HepG2 (cell line): ENCODE data around the gene ZFP64. TPM values are rescaled to one million over a fixed set of nuclear protein-coding genes. Genes with fewer than 3 reads are reported as not detected.

ENCODE experiments used
- ATAC-seq: fragments of 200-7000 bp; cut with Tn5 transposase; 3 replicates; pipeline ENCODE4 v1.9.1; 2020; ENCODE audit warnings: mild to moderate bottlenecking, moderate library complexity
- BruUV-seq: library from RNA; stranded (reverse); fragments of 400-500 nt; replicated peaks from 2 replicates; lab custom pipeline; 2021; lab: Mats Ljungman, UMichigan
- CTCF ChIA-PET: fragments of 300-600 bp; formaldehyde crosslinking; extraction: SDS; loops from one replicate; lab custom pipeline; 2021; ENCODE audit warnings: low total read pairs, inconsistent platforms, low intra/inter-chr PET ratio; lab: Yijun Ruan, JAX
- POLR2A ChIA-PET: fragments of 350-600 bp; sonication (Branson Sonifier 250); formaldehyde crosslinking; loops from one replicate; lab custom pipeline; 2020; ENCODE audit warnings: antibody characterized with exemption, inconsistent platforms; lab: Yijun Ruan, JAX
- DNase-seq: peaks from one replicate; pipeline ENCODE4 v3.0.0-alpha.2; 2015; ENCODE audit warnings: low spot score
- FAIRE-seq: peaks from 3 replicates; lab custom pipeline; 2011; peaks lifted over from hg19 to GRCh38; lab: Jason Lieb, UNC
- H2AFZ ChIP-seq: one replicate; pipeline ENCODE4 v1.6.1; 2011; ENCODE audit warnings: low read length, inconsistent platforms
- H3K27ac ChIP-seq: fragments of 300-600 bp; 3 replicates; pipeline ENCODE4 v1.8.0; 2011; ENCODE audit warnings: mixed run types, mild to moderate bottlenecking, mixed read lengths, low read length, inconsistent platforms; ENCODE audit not compliant: insufficient read depth; ENCODE audit errors: extremely low read length
- H3K27me3 ChIP-seq, 2 experiments: fragments of 200-600 bp in 1 of 2; 2 replicates in 1 of 2; 3 replicates in 1 of 2; pipeline versions ENCODE4 v1.6.0 to v1.8.0; 2011; ENCODE audit warnings: low read length in 2 of 2, mild to moderate bottlenecking in 2 of 2, moderate library complexity in 2 of 2, inconsistent platforms in 1 of 2; ENCODE audit not compliant: insufficient read depth in 2 of 2, control insufficient read depth in 1 of 2
- H3K36me3 ChIP-seq, 2 experiments: fragments of 200-600 bp in 1 of 2; replicated peaks in 1 of 2; 2 replicates in 1 of 2; 3 replicates in 1 of 2; pipeline versions ENCODE4 v1.5.1 to v1.8.0; 2011; ENCODE audit warnings: low read length in 2 of 2, inconsistent platforms in 1 of 2; ENCODE audit not compliant: insufficient read depth in 2 of 2, control insufficient read depth in 1 of 2
- H3K4me1 ChIP-seq: 2 replicates; pipeline ENCODE4 v1.5.1; 2012; ENCODE audit warnings: low read length, inconsistent platforms; ENCODE audit not compliant: insufficient read depth
- H3K4me2 ChIP-seq: 2 replicates; pipeline ENCODE4 v1.6.0; 2011; ENCODE audit warnings: low read depth, low read length, inconsistent platforms
- H3K4me3 ChIP-seq, 3 experiments: fragments of 200-600 bp in 1 of 3; sonication (generic), shearing (Covaris generic) in 1 of 3; replicated peaks in 1 of 3; 2 replicates each; pipeline ENCODE4 v1.5.1; 2011 to 2016; ENCODE audit warnings: low read length in 3 of 3, inconsistent platforms in 2 of 3, low read depth in 2 of 3, mild to moderate bottlenecking in 2 of 3, control low read depth in 1 of 3, mixed read lengths in 1 of 3; ENCODE audit not compliant: insufficient read depth in 1 of 3
- H3K79me2 ChIP-seq: one replicate; pipeline ENCODE4 v1.6.1; 2011; ENCODE audit warnings: low read length, inconsistent platforms; ENCODE audit not compliant: insufficient read depth
- H3K9ac ChIP-seq: 2 replicates; pipeline ENCODE4 v1.6.0; 2011; ENCODE audit warnings: mild to moderate bottlenecking, low read depth, low read length, inconsistent platforms; ENCODE audit not compliant: insufficient read depth
- H3K9me3 ChIP-seq: 2 replicates; pipeline ENCODE4 v1.5.1; 2012; ENCODE audit warnings: mild to moderate bottlenecking, low read length
- H4K20me1 ChIP-seq: 2 replicates; pipeline ENCODE4 v1.6.0; 2011; ENCODE audit warnings: inconsistent platforms, mild to moderate bottlenecking, low read length, moderate library complexity; ENCODE audit not compliant: insufficient read depth
- ELF4 ChIP-seq: sonication (generic); formaldehyde crosslinking; IDR thresholded peaks from 2 replicates; pipeline ENCODE4 v1.5.0; 2020; ENCODE audit warnings: missing genetic modification reagents, mild to moderate bottlenecking, moderate library complexity, borderline replicate concordance
- GLI4 ChIP-seq: sonication (generic); formaldehyde crosslinking; IDR thresholded peaks from 2 replicates; pipeline ENCODE4 v1.5.1; 2020; ENCODE audit warnings: missing genetic modification reagents, mild to moderate bottlenecking, moderate library complexity, borderline replicate concordance
- MAZ ChIP-seq, 2 experiments: sonication (generic) in 1 of 2; formaldehyde crosslinking in 1 of 2; IDR thresholded peaks; 2 replicates each; pipeline versions ENCODE4 v1.5.0 to v1.6.1; 2012 to 2020; ENCODE audit warnings: low read depth in 2 of 2, mild to moderate bottlenecking in 2 of 2, borderline replicate concordance in 1 of 2, improper control_type of control experiment in 1 of 2, low read length in 1 of 2, missing genetic modification reagents in 1 of 2, moderate library complexity in 1 of 2
- PAWR ChIP-seq: sonication (generic); formaldehyde crosslinking; IDR thresholded peaks from 2 replicates; pipeline ENCODE4 v1.4.0; 2020; ENCODE audit warnings: missing genetic modification reagents, mild to moderate bottlenecking, borderline replicate concordance
- SNAI1 ChIP-seq: sonication (generic); formaldehyde crosslinking; IDR thresholded peaks from 2 replicates; pipeline ENCODE4 v1.5.0; 2020; ENCODE audit warnings: mild to moderate bottlenecking, missing genetic modification reagents, borderline replicate concordance
- SPEN ChIP-seq: sonication (generic); formaldehyde crosslinking; IDR thresholded peaks from 2 replicates; pipeline ENCODE4 v1.5.1; 2020; ENCODE audit warnings: low read depth, mild to moderate bottlenecking, missing genetic modification reagents
- ZNF724P ChIP-seq: sonication (generic); formaldehyde crosslinking; IDR thresholded peaks from 2 replicates; pipeline ENCODE4 v1.8.0; 2022; ENCODE audit warnings: missing genetic modification reagents, borderline replicate concordance
- in situ Hi-C: cut with HindIII; loops from 2 replicates; pipeline ENCODE4 v1.10.0; 2017; ENCODE audit warnings: low pct_unique_long_range_greater_than_20kb; ENCODE audit not compliant: extremely low pct_ligation_motif_present
- intact Hi-C: fragments of 100-400 bp; cut with micrococcal nuclease; formaldehyde crosslinking; loops from one replicate; pipeline ENCODE4 v1.10.0; 2022; ENCODE audit not compliant: unreplicated experiment
- polyA plus RNA-seq, 8 experiments: library from polyadenylated mRNA; depleted of rRNA in 3 of 8; stranded (reverse) in 7 of 8; unstranded in 1 of 8; fragments of >200 nt; fragmentation: Illumina TruSeq in 4 of 8; extraction: Trizol in 4 of 8; gene quantifications; 2 replicates each; pipeline versions ENCODE4 v1.2.1 to v1.2.3, GENCODE V29; 2011 to 2016; ENCODE audit warnings: low read depth in 4 of 8, missing spikeins in 1 of 8, mixed read lengths in 1 of 8; ENCODE audit not compliant: insufficient read depth in 1 of 8
- total RNA-seq, 5 experiments: library from RNA; depleted of rRNA; stranded (reverse); fragments of >200 nt; fragmentation: Illumina TruSeq; extraction: Trizol; gene quantifications; 2 replicates each; pipeline ENCODE4 v1.2.3, GENCODE V29; 2016; ENCODE audit warnings: low read depth in 1 of 5
- TF ChIP-seq, protein P1 (sequence below): sonication (generic); formaldehyde crosslinking; IDR thresholded peaks from 2 replicates; pipeline ENCODE4 v1.4.0; 2020; ENCODE audit warnings: mild to moderate bottlenecking, missing genetic modification reagents
- TF ChIP-seq, protein P2 (sequence below): sonication (generic); formaldehyde crosslinking; IDR thresholded peaks from 2 replicates; pipeline ENCODE4 v1.4.0; 2020; ENCODE audit warnings: mild to moderate bottlenecking, missing genetic modification reagents
- TF ChIP-seq, protein P3 (sequence below): sonication (generic); formaldehyde crosslinking; IDR thresholded peaks from 2 replicates; pipeline ENCODE4 v1.4.0; 2020; ENCODE audit warnings: missing genetic modification reagents, borderline replicate concordance
- TF ChIP-seq, protein P4 (sequence below): sonication (generic); formaldehyde crosslinking; IDR thresholded peaks from 2 replicates; pipeline ENCODE4 v1.4.0; 2020; ENCODE audit warnings: mild to moderate bottlenecking, missing genetic modification reagents
- TF ChIP-seq, protein P5 (sequence below): sonication (generic); formaldehyde crosslinking; IDR thresholded peaks from 2 replicates; pipeline ENCODE4 v1.8.1; 2023; ENCODE audit warnings: mild to moderate bottlenecking, moderate library complexity, missing genetic modification reagents

ZFP64 gene
- total and polyA plus RNA-seq, 2 of the 13 experiments (the other 11 are each of a cell fraction or from before 2014, with no cell fraction given) = 12.0 to 24.3 TPM

DNA sequence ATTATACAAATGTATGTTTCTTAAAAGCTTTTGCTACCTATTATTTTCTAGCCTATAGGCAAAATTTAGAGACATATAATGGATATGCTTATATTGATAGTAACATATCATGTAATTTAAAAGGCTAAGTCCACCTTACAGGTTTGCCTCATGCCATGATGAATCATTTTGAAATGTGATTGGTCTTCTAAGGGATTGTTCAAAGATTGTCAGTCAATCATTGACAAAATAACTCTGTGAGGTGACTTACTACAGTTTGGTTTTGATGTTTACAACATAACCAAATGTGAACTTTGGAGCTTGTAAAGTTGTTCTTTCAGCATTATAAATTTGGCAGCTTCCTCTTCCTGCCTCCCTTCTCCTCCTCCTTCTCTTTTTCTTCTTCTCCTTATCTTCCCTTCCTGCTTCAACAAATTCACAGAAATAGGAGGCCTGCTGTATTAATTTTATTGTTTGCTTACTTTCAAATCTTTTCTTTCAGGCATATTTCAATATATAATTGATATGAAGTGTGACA, 39.7 kb upstream of the ZFP64 start:
- peak overlapping the region; percentile 46 for H3K27ac ChIP-seq
- peak; percentile 98 for DNase-seq
- H3K4me1 ChIP-seq = peaks cover 57% of the 10 kb centered on the region
- H2AFZ ChIP-seq = no peak overlapping the region
- H3K4me2 ChIP-seq = peak overlapping the region; percentile 45
- FAIRE-seq = peak; percentile 64
- in situ Hi-C loops (no loop called here), intact Hi-C loops (loop anchor here (1.0 kb wide), 1 partner anchor 40 kb away; the partner anchor contains the start of gene ZFP64)
- no peak overlapping the region; a peak in 1 of 6 replicates for H3K4me3 ChIP-seq
- H3K9me3 ChIP-seq = peaks cover 9% of the 10 kb centered on the region
- ChIA-PET POLR2A (interaction anchor here (0.8 to 1.5 kb wide), 4 partner anchors 9 to 1348 kb away, joined by 3 to 22 read pairs (median 4); partner anchors contain the start of gene ZFP64), CTCF (no interaction called here)
- no peak overlapping the region for H3K9ac ChIP-seq
- no peaks in the 10 kb centered on the region for H3K36me3 ChIP-seq
- H3K27me3 ChIP-seq = no peaks in the 10 kb centered on the region
- H4K20me1 ChIP-seq = no peaks in the 10 kb centered on the region
- H3K79me2 ChIP-seq = no peaks in the 10 kb centered on the region
- BruUV-seq = no TSS peak
- peak; percentile 94 for ATAC-seq
- TF ChIP-seq, protein P1, sequence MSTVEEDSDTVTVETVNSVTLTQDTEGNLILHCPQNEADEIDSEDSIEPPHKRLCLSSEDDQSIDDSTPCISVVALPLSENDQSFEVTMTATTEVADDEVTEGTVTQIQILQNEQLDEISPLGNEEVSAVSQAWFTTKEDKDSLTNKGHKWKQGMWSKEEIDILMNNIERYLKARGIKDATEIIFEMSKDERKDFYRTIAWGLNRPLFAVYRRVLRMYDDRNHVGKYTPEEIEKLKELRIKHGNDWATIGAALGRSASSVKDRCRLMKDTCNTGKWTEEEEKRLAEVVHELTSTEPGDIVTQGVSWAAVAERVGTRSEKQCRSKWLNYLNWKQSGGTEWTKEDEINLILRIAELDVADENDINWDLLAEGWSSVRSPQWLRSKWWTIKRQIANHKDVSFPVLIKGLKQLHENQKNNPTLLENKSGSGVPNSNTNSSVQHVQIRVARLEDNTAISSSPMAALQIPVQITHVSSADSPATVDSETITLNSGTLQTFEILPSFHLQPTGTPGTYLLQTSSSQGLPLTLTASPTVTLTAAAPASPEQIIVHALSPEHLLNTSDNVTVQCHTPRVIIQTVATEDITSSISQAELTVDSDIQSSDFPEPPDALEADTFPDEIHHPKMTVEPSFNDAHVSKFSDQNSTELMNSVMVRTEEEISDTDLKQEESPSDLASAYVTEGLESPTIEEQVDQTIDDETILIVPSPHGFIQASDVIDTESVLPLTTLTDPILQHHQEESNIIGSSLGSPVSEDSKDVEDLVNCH (CRISPR knock-in tag) = no peak
- no peak for TF ChIP-seq SNAI1 (CRISPR knock-in tag)
- TF ChIP-seq, protein P2, sequence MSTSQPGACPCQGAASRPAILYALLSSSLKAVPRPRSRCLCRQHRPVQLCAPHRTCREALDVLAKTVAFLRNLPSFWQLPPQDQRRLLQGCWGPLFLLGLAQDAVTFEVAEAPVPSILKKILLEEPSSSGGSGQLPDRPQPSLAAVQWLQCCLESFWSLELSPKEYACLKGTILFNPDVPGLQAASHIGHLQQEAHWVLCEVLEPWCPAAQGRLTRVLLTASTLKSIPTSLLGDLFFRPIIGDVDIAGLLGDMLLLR (CRISPR knock-in tag) = no peak
- TF ChIP-seq PAWR (CRISPR knock-in tag) = no peak
- TF ChIP-seq, protein P3, sequence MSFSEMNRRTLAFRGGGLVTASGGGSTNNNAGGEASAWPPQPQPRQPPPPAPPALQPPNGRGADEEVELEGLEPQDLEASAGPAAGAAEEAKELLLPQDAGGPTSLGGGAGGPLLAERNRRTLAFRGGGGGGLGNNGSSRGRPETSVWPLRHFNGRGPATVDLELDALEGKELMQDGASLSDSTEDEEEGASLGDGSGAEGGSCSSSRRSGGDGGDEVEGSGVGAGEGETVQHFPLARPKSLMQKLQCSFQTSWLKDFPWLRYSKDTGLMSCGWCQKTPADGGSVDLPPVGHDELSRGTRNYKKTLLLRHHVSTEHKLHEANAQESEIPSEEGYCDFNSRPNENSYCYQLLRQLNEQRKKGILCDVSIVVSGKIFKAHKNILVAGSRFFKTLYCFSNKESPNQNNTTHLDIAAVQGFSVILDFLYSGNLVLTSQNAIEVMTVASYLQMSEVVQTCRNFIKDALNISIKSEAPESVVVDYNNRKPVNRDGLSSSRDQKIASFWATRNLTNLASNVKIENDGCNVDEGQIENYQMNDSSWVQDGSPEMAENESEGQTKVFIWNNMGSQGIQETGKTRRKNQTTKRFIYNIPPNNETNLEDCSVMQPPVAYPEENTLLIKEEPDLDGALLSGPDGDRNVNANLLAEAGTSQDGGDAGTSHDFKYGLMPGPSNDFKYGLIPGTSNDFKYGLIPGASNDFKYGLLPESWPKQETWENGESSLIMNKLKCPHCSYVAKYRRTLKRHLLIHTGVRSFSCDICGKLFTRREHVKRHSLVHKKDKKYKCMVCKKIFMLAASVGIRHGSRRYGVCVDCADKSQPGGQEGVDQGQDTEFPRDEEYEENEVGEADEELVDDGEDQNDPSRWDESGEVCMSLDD = no peak
- TF ChIP-seq, protein P4, sequence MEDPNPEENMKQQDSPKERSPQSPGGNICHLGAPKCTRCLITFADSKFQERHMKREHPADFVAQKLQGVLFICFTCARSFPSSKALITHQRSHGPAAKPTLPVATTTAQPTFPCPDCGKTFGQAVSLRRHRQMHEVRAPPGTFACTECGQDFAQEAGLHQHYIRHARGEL (CRISPR knock-in tag) = no peak
- TF ChIP-seq ELF4 (CRISPR knock-in tag) = peak; percentile 75; the same call in 1 of the 2 replicates
- TF ChIP-seq, protein P5, sequence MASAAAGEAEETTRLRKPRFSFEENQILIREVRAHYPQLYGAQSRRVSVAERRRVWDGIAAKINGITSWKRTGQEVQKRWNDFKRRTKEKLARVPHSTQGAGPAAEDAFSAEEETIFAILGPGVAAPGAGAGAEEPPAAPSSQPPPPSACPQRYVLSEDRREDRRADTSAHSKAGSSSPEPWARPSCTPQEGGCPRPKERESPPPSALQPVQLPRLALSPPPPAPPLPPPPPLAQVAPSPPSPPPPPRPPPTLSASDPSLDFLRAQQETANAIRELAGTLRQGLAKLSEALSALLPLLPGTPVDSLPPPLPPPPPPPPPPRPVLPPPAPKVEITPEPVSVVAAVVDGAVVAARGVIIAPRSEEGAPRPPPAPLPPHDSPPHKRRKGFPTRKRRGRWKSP (CRISPR knock-in tag) = no peak
- TF ChIP-seq ZNF724P = no peak
- TF ChIP-seq GLI4 (CRISPR knock-in tag) = no peak
- no peak for TF ChIP-seq MAZ (IDR thresholded peaks at IDR 0.05; ENCODE audit: borderline replicate concordance, low read depth, low read length)
- no peak for TF ChIP-seq MAZ (CRISPR knock-in tag; IDR thresholded peaks at IDR 0.05; ENCODE audit: low read depth)
- TF ChIP-seq SPEN (CRISPR knock-in tag) = no peak
